ENCODE results near the gene TBRG4. TPM values are rescaled to one million over a fixed set of nuclear protein-coding genes. Genes with fewer than 3 reads are reported as not detected.

TBRG4 gene
- total RNA-seq, 1 experiment from 2014 or later = 127 TPM

DNA sequence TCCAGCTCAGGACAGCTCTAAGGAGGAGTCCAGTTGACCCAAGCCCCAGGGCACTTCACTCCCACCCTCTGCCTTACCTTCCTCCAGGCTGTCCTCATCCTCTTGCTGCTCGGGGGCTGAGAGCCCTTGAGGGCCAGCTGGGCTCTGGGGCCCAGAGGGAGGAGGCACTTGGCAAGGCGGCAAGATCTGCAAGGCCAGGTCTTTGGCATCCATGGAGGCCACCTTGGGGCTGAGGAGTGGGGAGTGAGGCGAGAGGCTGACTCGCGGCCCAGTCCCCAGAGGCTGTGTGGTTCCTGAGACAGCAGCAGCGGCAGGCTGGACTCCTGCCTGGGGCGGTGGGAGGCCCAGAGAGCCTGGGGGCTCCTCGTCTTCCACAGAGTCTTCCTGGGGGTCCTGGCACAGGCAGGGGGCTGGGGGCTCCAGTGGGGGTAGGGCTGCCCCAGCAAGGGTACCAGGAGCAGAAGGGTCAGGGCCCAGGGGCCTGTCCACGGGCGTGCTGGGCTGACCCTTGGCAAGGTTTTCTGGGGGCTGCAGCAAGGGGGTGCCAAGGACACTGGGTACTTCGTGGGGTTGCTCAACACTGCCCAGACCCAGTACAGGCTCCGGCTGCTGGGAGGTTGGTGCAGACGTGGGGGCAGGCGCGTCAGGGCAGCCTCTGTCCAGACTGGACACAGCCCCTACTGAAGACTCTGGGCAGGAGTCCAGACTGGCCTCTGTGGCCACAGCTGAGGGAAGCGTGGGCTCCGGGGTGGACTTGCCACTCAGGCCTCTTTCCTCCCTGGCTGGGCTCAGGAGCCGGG, 29.3 kb downstream of the TBRG4 start:
- no peaks in the 10 kb centered on the region for H3K4me1 ChIP-seq (ENCODE audit: insufficient read depth, low read length)
- H4K8ac ChIP-seq (replicated peaks; ENCODE audit: insufficient read length, low read depth, low read length) = no peak overlapping the region
- no CpG with 5 or more reads among the region's 18 CpGs for WGBS (ENCODE audit: extremely low coverage, insufficient read length, low lambda C conversion rate)
- H4K20me1 ChIP-seq (ENCODE audit: control insufficient read depth, insufficient read depth, insufficient read length) = no peaks in the 10 kb centered on the region
- H2BK120ac ChIP-seq (ENCODE audit: low read depth, low read length, poor library complexity, severe bottlenecking) = no peak overlapping the region
- peaks cover 0 to 3% of the 10 kb centered on the region in 2 experiments; a peak in 2 of 5 replicates for H3K9me3 Mint-ChIP-seq
- no peak overlapping the region for H3K23ac ChIP-seq (ENCODE audit: insufficient read length, low read depth, low read length)
- no peak overlapping the region for H3T11ph ChIP-seq (ENCODE audit: low read length)
- H4K5ac ChIP-seq (ENCODE audit: insufficient read length, low read depth, low read length) = no peak overlapping the region
- no peak overlapping the region for H4K91ac ChIP-seq (ENCODE audit: insufficient read length, low read depth, low read length)
- H2BK15ac ChIP-seq (ENCODE audit: low read depth, low read length) = no peak overlapping the region
- DNase-seq = no peak
- TF ChIP-seq, protein P1, sequence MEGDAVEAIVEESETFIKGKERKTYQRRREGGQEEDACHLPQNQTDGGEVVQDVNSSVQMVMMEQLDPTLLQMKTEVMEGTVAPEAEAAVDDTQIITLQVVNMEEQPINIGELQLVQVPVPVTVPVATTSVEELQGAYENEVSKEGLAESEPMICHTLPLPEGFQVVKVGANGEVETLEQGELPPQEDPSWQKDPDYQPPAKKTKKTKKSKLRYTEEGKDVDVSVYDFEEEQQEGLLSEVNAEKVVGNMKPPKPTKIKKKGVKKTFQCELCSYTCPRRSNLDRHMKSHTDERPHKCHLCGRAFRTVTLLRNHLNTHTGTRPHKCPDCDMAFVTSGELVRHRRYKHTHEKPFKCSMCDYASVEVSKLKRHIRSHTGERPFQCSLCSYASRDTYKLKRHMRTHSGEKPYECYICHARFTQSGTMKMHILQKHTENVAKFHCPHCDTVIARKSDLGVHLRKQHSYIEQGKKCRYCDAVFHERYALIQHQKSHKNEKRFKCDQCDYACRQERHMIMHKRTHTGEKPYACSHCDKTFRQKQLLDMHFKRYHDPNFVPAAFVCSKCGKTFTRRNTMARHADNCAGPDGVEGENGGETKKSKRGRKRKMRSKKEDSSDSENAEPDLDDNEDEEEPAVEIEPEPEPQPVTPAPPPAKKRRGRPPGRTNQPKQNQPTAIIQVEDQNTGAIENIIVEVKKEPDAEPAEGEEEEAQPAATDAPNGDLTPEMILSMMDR (conservative IDR thresholded peaks at IDR 0.05) = no peak
- H2BK20ac ChIP-seq (ENCODE audit: low read depth, low read length, poor library complexity, severe bottlenecking) = no peak overlapping the region
- H3K27ac ChIP-seq (ENCODE audit: insufficient read length, low read depth, low read length) = no peak overlapping the region
- no peak overlapping the region; the same call in 1 of the 2 replicates for H3K14ac ChIP-seq (ENCODE audit: insufficient read depth, low read length)
- no peak overlapping the region for H2BK5ac ChIP-seq (ENCODE audit: insufficient read length, low read length)
- H3K79me1 ChIP-seq (ENCODE audit: insufficient read depth, low read depth, low read length, poor library complexity, severe bottlenecking) = no peaks in the 10 kb centered on the region
- no peak overlapping the region for H3K18ac ChIP-seq (ENCODE audit: insufficient read length, low read depth, low read length)
- H3K4me1 Mint-ChIP-seq = no peaks in the 10 kb centered on the region
- no peak overlapping the region for H2BK12ac ChIP-seq (ENCODE audit: insufficient read length, low read depth, low read length)
- no peak overlapping the region for H3K4me2 ChIP-seq (ENCODE audit: insufficient read depth, insufficient read length, low read length)
- H3K4ac ChIP-seq (ENCODE audit: low read depth, low read length) = no peak overlapping the region
- no peak overlapping the region for H2AK5ac ChIP-seq (ENCODE audit: insufficient read length, low read length)
- no peak overlapping the region for H3K56ac ChIP-seq (ENCODE audit: insufficient read length, low read depth, low read length)
- peak overlapping the region in 1 of 3 experiments; percentile 94; a peak in 1 of 7 replicates for H3K27ac Mint-ChIP-seq
- H3K27me3 Mint-ChIP-seq (ENCODE audit: low read depth) = peaks cover 11% of the 10 kb centered on the region
- no peaks in the 10 kb centered on the region for H3K23me2 ChIP-seq (ENCODE audit: insufficient read length, low read depth, low read length, poor library complexity, severe bottlenecking)
- no peaks in the 10 kb centered on the region for H3K79me2 ChIP-seq (ENCODE audit: insufficient read depth, low read length)
- H3K27me3 ChIP-seq (ENCODE audit: insufficient read depth, low read length) = no peaks in the 10 kb centered on the region
- H3K9ac ChIP-seq (ENCODE audit: extremely low read depth, insufficient read length, low read length) = no peak overlapping the region
- no peak overlapping the region for H3K4me3 Mint-ChIP-seq
- H3K36me3 Mint-ChIP-seq (ENCODE audit: insufficient read depth in 1 of 3, low read depth in 3 of 3) = peaks cover 0 to 9% (median 0%) of the 10 kb centered on the region in 3 experiments; a peak in 3 of 7 replicates
- no peak overlapping the region for H2AFZ ChIP-seq (ENCODE audit: low read length)
- no peaks in the 10 kb centered on the region for H3K9me3 ChIP-seq (ENCODE audit: control insufficient read depth, low read depth, low read length)

Data from H9 (cell line).